IPS-18c (cell line): ENCODE results near the gene CENPW.

Source experiments
- H3K4me3 ChIP-seq: 2 replicates; pipeline ENCODE4 v1.7.0; 2013; ENCODE audit warnings: low read depth, mild to moderate bottlenecking, low read length, moderate library complexity; ENCODE audit not compliant: insufficient read depth
- H3K9me3 ChIP-seq: one replicate; pipeline ENCODE4 v1.6.1; 2013; ENCODE audit warnings: mild to moderate bottlenecking, low read length, moderate library complexity; ENCODE audit not compliant: control insufficient read depth, insufficient read depth

CENPW gene

GRCh38 chr6:126339796-126340609 lies at the start of gene CENPW:
TSS of gene CENPW (plus strand) at chr6:126340115. CDS start at chr6:126340274, 159 bp downstream.
- H3K9me3 ChIP-seq: no peaks in the 10 kb centered on the region
- H3K4me3 ChIP-seq: peak within 1 kb of the TSS; percentile 66

DNA sequence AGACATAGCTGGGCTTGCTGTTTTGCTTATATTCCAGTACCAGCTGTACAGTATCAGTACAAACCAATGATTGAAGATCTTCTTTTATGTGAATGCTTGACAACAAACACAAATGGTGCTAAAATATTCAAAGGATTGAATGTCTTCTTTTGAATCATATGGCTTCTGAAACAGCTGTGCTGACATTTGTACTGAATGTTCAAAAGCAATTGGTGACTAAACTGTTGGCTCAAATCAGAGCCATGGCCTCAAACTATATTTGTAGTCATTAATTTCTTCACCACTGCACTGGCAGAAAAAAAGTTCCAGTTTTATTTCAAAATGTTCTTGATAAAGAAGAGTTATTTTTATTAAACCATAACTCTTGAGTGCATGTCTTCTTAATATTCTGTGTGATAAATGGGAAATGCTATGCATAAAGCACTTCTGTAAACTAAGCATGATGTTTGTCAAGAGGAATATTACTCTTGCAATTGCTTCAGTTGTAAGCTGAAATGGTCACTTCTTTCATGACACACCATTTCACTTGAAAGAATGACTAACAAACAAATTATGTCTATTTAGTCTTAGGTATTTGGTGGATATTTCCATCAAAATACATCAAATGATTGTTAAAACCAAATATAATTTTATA lies 45.9 kb upstream of the CENPW start:
- H3K4me3 ChIP-seq: no peak overlapping the region
- no peaks in the 10 kb centered on the region for H3K9me3 ChIP-seq

- Histone ChIP-seq H3K4me3 (no peak overlapping the region), H3K9me3 (peaks cover 2% of the 10 kb centered on the region)
These were observed 39.8 kb upstream of the CENPW start for GRCh38 chr6:126300126-126300525.

GRCh38 chr6:126300735-126301134 lies 39.2 kb upstream of the CENPW start:
- Histone ChIP-seq H3K9me3 (peaks cover 2% of the 10 kb centered on the region), H3K4me3 (no peak overlapping the region)

- Histone ChIP-seq H3K4me3 (no peak overlapping the region), H3K9me3 (peaks cover 2% of the 10 kb centered on the region)
These were observed 37.7 kb upstream of the CENPW start for GRCh38 chr6:126302191-126302590.

DNA sequence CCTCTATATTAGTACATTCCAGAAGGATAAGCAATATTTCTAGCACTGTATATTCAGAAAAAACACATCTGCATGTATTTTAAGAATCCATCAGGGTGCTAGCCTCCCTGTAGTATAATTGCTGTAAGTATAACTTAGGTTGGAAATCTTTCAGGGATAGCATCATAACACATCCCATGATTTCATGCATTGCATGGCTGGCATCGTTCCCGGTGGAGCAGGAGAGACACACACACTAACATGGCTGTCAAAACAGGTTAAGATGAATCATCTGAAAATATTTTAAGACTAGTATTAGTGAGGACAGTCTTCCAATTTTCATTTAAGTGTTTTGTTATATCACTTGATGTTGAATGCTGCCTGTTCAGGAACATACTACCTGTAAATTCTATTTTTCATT lies 32.1 kb upstream of the CENPW start:
- Histone ChIP-seq H3K9me3 (peaks cover 2% of the 10 kb centered on the region), H3K4me3 (no peak overlapping the region)

DNA sequence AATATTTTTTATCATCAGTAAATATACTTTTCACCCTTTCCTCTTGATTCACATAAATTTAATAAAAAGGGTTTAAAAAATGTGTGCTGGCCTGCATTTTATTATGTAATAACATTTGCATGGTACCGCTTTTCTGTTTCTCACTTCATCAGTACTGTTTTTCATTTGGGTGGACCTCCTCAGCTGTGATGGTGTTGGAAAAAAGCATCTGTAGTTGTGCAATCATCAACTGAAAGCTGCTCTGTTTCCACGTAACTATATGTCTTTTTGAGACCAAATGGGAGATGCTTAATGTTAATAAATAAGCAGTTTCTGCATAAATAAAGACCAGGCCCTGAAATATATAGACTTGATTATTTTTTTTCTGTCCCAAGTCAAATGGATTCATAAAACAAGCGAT lies 31.6 kb upstream of the CENPW start:
- no peak overlapping the region for H3K4me3 ChIP-seq
- H3K9me3 ChIP-seq: peaks cover 2% of the 10 kb centered on the region

GRCh38 chr6:126312013-126312665 lies 27.8 kb upstream of the CENPW start:
- H3K9me3 ChIP-seq: no peaks in the 10 kb centered on the region
- H3K4me3 ChIP-seq: no peak overlapping the region

DNA sequence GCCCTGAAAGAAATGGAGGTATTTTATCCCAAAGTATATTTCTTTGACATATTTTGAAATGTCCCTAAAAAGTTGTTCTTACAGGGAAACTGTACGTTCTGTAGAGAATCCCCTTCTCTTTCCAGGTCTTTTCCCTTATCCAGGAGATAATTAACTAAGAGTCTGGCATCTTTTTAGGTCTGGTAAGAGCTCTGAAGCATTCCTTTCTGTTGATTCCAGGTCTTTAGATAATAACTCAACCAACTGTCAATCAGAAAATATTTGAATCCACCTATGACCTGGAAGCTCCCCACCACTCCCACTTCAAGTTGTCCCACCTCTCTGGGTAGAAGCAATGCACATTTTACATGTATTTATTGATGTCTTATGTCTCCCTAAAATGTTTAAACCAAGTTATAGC lies 26.0 kb upstream of the CENPW start:
- no peaks in the 10 kb centered on the region for H3K9me3 ChIP-seq
- no peak overlapping the region for H3K4me3 ChIP-seq

DNA sequence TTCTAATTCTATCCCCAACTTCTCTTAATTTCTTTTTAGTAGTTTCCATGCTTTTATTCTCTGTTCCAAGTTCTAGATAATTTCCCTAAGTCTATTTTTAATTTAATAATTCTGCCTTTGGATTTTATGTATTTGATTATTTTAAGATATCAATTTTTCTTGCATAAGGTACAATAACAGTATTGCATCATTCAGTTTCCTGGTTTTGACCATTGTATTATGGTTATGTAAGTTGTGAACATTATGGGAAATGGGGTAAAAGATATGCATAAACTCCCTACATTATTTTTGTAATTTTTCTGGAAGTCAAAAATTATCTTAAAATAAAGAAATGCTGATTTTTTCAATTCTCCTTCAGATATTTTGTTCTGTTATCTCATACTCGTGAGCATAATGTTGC lies 21.1 kb upstream of the CENPW start:
- H3K4me3 ChIP-seq: no peak overlapping the region
- H3K9me3 ChIP-seq: no peaks in the 10 kb centered on the region

- Histone ChIP-seq H3K4me3 (no peak overlapping the region), H3K9me3 (no peaks in the 10 kb centered on the region)
These were observed 6.2 kb upstream of the CENPW start for GRCh38 chr6:126333729-126334128.

DNA sequence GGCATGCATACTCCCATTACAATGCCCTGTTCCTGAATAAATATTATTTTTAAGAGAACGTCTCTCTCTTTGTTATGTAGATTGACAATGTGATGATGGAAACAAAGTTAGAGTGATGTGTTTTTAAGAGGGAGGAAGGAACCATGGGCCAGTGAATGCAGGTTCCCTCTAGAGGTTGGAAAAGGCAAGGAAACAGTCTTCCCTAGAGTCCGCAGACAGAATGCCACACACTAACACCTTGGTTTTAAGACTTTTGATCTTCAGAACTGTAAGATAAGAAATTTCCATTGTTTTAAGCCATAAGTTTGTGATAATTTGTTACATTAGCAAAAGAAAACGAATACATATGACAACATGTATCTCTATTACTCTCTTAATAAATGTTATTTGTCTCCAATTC lies 4.7 kb upstream of the CENPW start:
- Histone ChIP-seq H3K9me3 (no peaks in the 10 kb centered on the region), H3K4me3 (no peak overlapping the region)

DNA sequence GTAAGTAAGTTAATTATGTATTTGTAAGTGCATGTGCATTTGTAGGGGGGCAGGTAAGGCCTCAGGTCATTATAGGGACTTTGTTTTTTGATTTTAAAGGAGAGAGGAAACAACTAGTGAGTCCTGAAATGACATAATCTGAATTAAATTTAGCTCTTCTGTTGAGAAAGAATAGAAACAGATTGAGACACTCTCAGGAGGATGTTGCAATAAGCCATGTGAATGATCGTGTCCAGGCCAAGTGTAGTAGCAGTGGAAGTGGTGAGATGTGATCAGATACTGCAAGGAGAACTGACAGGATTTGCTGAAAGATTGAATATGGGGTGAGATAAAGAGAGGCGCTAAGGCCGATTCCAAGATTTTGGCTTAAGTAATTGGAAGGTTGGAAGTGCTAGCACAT lies 2.6 kb upstream of the CENPW start:
- no peaks in the 10 kb centered on the region for H3K9me3 ChIP-seq
- H3K4me3 ChIP-seq: no peak overlapping the region

DNA sequence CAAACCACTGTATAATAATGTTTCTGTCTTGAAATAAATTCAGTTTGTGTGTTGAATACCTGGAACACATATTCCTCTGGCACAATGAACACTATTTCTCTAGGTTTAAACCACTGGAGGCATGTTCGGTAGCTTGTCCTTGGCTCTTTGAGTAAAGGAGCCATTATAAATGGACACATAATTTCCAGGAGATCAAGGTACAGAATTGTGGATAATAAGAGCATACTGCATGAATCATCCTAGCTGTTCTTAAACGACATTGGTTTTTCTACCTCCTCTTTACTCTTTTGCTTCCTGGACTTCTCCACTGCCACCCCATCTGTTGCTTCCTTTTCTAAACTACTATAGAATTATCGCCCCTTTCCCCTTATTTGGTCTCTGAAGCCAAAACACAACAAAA lies 1.2 kb downstream of the CENPW start:
- Histone ChIP-seq H3K4me3 (peak overlapping the region; percentile 66), H3K9me3 (no peaks in the 10 kb centered on the region)

- no peaks in the 10 kb centered on the region for H3K9me3 ChIP-seq
- H3K4me3 ChIP-seq: no peak overlapping the region
These were observed 4.3 kb downstream of the CENPW start for GRCh38 chr6:126344181-126344580.

- Histone ChIP-seq H3K9me3 (no peaks in the 10 kb centered on the region), H3K4me3 (no peak overlapping the region)
These were observed 12.0 kb downstream of the CENPW start for GRCh38 chr6:126351960-126352359.

DNA sequence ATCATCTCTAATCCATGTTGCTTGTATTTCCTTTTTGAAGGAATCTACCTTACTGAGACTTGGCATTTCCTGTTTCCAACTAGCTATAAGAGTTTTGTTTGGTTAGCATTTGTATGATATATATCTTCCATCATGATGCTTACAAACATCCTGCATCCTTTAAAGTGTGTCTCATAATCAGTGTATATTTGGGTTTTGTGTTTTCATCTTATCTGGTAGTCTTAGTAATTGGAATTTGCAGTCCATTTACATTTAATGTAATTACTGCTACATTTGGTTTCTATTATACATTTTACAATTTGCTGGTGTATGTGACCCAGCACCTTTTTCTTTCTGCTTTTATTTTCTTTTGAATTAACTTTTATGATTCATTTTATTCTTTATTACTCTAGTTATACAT lies 12.6 kb downstream of the CENPW start:
- Histone ChIP-seq H3K9me3 (peaks cover 2% of the 10 kb centered on the region), H3K4me3 (no peak overlapping the region)

GRCh38 chr6:126356526-126356925 lies 16.6 kb downstream of the CENPW start:
- peaks cover 2% of the 10 kb centered on the region for H3K9me3 ChIP-seq
- no peak overlapping the region for H3K4me3 ChIP-seq
